HL-60 (cell line): Measurements from ENCODE around the gene FOXL3.

ENCODE experiments used
- DNase-seq, 2 experiments: peaks; one replicate each; pipeline ENCODE4 v3.0.0-alpha.2; 2010 to 2020; ENCODE audit warnings: low read depth in 1 of 2, low spot score in 1 of 2
- H3K27ac ChIP-seq: fragments of 250-450 bp; sonication (Bioruptor Pico); replicated peaks from 2 replicates; pipeline ENCODE4 v1.5.1; 2020; ENCODE audit warnings: mild to moderate bottlenecking, moderate library complexity
- H3K27me3 ChIP-seq: fragments of 250-450 bp; sonication (Bioruptor Pico); 2 replicates; pipeline ENCODE4 v1.5.1; 2021; ENCODE audit warnings: mild to moderate bottlenecking, moderate library complexity; ENCODE audit not compliant: insufficient read depth, poor library complexity, severe bottlenecking
- H3K4me3 ChIP-seq: replicated peaks from 2 replicates; pipeline ENCODE4 v1.5.1; 2011; ENCODE audit warnings: mild to moderate bottlenecking, control low read depth, low read length; ENCODE audit not compliant: insufficient read depth
- GABPA ChIP-seq: IDR thresholded peaks from 2 replicates; pipeline ENCODE4 v1.6.1; 2012; ENCODE audit warnings: low read depth
- POLR2AphosphoS5 ChIP-seq: IDR thresholded peaks from 2 replicates; pipeline ENCODE4 v1.6.1; 2012; ENCODE audit warnings: low read depth
- SPI1 ChIP-seq: IDR thresholded peaks from 2 replicates; pipeline ENCODE4 v1.6.1; 2012; ENCODE audit warnings: low read depth, mild to moderate bottlenecking, borderline replicate concordance
- TF ChIP-seq, protein P1 (sequence below): IDR thresholded peaks from 2 replicates; pipeline ENCODE4 v1.6.1; 2012; ENCODE audit warnings: low read depth; ENCODE audit not compliant: insufficient replicate concordance
- TF ChIP-seq, protein P2 (sequence below): IDR thresholded peaks from one replicate; pipeline ENCODE4 v1.5.1; 2011; ENCODE audit warnings: low read length, control low read depth, inconsistent platforms; ENCODE audit not compliant: insufficient read depth

Gene FOXL3

GRCh38 chr7:290554-291372 lies 793 bp downstream of the FOXL3 start:
- no peak for DNase-seq
- Histone ChIP-seq H3K4me3 (no peak overlapping the region), H3K27ac (no peak overlapping the region), H3K27me3 (peaks cover 8% of the 10 kb centered on the region)
- TF ChIP-seq, protein P1, sequence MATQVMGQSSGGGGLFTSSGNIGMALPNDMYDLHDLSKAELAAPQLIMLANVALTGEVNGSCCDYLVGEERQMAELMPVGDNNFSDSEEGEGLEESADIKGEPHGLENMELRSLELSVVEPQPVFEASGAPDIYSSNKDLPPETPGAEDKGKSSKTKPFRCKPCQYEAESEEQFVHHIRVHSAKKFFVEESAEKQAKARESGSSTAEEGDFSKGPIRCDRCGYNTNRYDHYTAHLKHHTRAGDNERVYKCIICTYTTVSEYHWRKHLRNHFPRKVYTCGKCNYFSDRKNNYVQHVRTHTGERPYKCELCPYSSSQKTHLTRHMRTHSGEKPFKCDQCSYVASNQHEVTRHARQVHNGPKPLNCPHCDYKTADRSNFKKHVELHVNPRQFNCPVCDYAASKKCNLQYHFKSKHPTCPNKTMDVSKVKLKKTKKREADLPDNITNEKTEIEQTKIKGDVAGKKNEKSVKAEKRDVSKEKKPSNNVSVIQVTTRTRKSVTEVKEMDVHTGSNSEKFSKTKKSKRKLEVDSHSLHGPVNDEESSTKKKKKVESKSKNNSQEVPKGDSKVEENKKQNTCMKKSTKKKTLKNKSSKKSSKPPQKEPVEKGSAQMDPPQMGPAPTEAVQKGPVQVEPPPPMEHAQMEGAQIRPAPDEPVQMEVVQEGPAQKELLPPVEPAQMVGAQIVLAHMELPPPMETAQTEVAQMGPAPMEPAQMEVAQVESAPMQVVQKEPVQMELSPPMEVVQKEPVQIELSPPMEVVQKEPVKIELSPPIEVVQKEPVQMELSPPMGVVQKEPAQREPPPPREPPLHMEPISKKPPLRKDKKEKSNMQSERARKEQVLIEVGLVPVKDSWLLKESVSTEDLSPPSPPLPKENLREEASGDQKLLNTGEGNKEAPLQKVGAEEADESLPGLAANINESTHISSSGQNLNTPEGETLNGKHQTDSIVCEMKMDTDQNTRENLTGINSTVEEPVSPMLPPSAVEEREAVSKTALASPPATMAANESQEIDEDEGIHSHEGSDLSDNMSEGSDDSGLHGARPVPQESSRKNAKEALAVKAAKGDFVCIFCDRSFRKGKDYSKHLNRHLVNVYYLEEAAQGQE = no peak
- TF ChIP-seq, protein P2, sequence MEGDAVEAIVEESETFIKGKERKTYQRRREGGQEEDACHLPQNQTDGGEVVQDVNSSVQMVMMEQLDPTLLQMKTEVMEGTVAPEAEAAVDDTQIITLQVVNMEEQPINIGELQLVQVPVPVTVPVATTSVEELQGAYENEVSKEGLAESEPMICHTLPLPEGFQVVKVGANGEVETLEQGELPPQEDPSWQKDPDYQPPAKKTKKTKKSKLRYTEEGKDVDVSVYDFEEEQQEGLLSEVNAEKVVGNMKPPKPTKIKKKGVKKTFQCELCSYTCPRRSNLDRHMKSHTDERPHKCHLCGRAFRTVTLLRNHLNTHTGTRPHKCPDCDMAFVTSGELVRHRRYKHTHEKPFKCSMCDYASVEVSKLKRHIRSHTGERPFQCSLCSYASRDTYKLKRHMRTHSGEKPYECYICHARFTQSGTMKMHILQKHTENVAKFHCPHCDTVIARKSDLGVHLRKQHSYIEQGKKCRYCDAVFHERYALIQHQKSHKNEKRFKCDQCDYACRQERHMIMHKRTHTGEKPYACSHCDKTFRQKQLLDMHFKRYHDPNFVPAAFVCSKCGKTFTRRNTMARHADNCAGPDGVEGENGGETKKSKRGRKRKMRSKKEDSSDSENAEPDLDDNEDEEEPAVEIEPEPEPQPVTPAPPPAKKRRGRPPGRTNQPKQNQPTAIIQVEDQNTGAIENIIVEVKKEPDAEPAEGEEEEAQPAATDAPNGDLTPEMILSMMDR = no peak
- TF ChIP-seq SPI1 (no peak), POLR2AphosphoS5 (no peak), GABPA (no peak)

- H3K27me3 ChIP-seq = peaks cover 8% of the 10 kb centered on the region
- H3K27ac ChIP-seq = no peak overlapping the region
- TF ChIP-seq, protein P1 = no peak
- TF ChIP-seq POLR2AphosphoS5 = no peak
- TF ChIP-seq, protein P2 = no peak
- no peak for TF ChIP-seq SPI1
- no peak for TF ChIP-seq GABPA
- H3K4me3 ChIP-seq = no peak overlapping the region
- no peak for DNase-seq
These were observed 1.6 kb downstream of the FOXL3 start for GRCh38 chr7:291373-292092.

DNA sequence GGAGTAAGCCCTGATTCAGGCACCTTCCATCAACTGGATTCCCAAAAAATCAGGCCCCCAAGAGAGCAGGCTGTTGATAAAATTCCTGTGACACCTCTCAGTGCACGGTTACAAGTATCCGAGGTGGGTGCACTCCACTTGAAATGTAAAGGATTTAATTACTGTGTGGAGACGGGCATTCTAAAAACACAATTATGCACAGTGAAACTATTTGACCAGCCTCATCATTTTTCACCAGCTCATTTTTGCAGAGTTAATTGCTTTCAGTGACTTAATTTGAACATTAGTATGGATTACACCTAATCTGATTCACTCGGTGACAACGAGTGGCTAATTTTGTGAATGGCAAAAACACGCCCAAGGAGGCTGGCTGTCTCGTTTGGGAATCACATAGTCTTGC lies 2.3 kb downstream of the FOXL3 start:
- TF ChIP-seq GABPA (no peak), SPI1 (no peak)
- TF ChIP-seq, protein P1 = no peak
- TF ChIP-seq, protein P2 = no peak
- H3K27me3 ChIP-seq = peaks cover 8% of the 10 kb centered on the region

More for the DNA sequence above, 2.3 kb downstream of the FOXL3 start:
- Histone ChIP-seq H3K27ac (no peak overlapping the region), H3K4me3 (no peak overlapping the region)
- no peak for DNase-seq
